Measurements from ENCODE around the gene HDAC7. TPM values are rescaled to one million over a fixed set of nuclear protein-coding genes. Genes with fewer than 3 reads are reported as not detected.

Gene HDAC7
- total RNA-seq, 1 donor from 2014 or later = 92.2 TPM

GRCh38 chr12:47852096-47852571, 32.4 kb upstream of the HDAC7 start:
- H3K9me3 Mint-ChIP-seq (ENCODE audit: unreplicated experiment) = peaks cover 2% of the 10 kb centered on the region
- no peak overlapping the region for H3K4me2 ChIP-seq (ENCODE audit: low read length)
- no peak for TF ChIP-seq CTCF (IDR thresholded peaks at IDR 0.05; ENCODE audit: insufficient read depth, low read depth, low read length)
- TF ChIP-seq EZH2 (IDR thresholded peaks at IDR 0.05; ENCODE audit: insufficient read depth, low read length) = no peak
- H3K4me1 Mint-ChIP-seq (ENCODE audit: low read depth, unreplicated experiment) = peaks cover 7% of the 10 kb centered on the region
- no peak for FAIRE-seq
- H3K36me3 Mint-ChIP-seq (ENCODE audit: low read depth, unreplicated experiment) = peaks cover 11% of the 10 kb centered on the region
- H4K20me1 ChIP-seq (ENCODE audit: insufficient read depth, low read length) = no peaks in the 10 kb centered on the region
- no peaks in the 10 kb centered on the region for H3K79me2 ChIP-seq (ENCODE audit: insufficient read depth, low read length)
- H3K9ac ChIP-seq (ENCODE audit: low read length) = no peak overlapping the region
- no peak overlapping the region for H3K27ac ChIP-seq (ENCODE audit: low read depth, low read length)
- no peak overlapping the region for H3K4me3 ChIP-seq (ENCODE audit: insufficient read depth, low read depth, low read length)
- no peak overlapping the region for H3K27ac Mint-ChIP-seq (ENCODE audit: unreplicated experiment)
- H3K4me3 Mint-ChIP-seq (ENCODE audit: unreplicated experiment) = no peak overlapping the region
- DNase-seq (ENCODE audit: low read depth) = no peak
- H3K36me3 ChIP-seq (ENCODE audit: insufficient read depth, low read length) = no peaks in the 10 kb centered on the region
- no peaks in the 10 kb centered on the region for H3K4me1 ChIP-seq (ENCODE audit: insufficient read depth, low read length)
- H2AFZ ChIP-seq (ENCODE audit: low read depth, low read length) = no peak overlapping the region
- no peaks in the 10 kb centered on the region for H3K27me3 ChIP-seq (ENCODE audit: insufficient read depth, low read length)
- H3K9me3 ChIP-seq (ENCODE audit: insufficient read depth, low read depth, low read length) = no peaks in the 10 kb centered on the region
- peaks cover 9% of the 10 kb centered on the region for H3K27me3 Mint-ChIP-seq (ENCODE audit: low read depth, unreplicated experiment)

GRCh38 chr12:47851303-47851952, 31.7 kb upstream of the HDAC7 start:
- no peak overlapping the region for H3K27ac ChIP-seq (ENCODE audit: low read depth, low read length)
- no peaks in the 10 kb centered on the region for H4K20me1 ChIP-seq (ENCODE audit: insufficient read depth, low read length)
- H3K9ac ChIP-seq (ENCODE audit: low read length) = no peak overlapping the region
- H3K4me2 ChIP-seq (ENCODE audit: low read length) = no peak overlapping the region
- H3K4me3 Mint-ChIP-seq (ENCODE audit: unreplicated experiment) = no peak overlapping the region
- peaks cover 16% of the 10 kb centered on the region for H3K27me3 Mint-ChIP-seq (ENCODE audit: low read depth, unreplicated experiment)
- no peaks in the 10 kb centered on the region for H3K4me1 ChIP-seq (ENCODE audit: insufficient read depth, low read length)
- H3K9me3 Mint-ChIP-seq (ENCODE audit: unreplicated experiment) = peaks cover 2% of the 10 kb centered on the region
- H3K36me3 ChIP-seq (ENCODE audit: insufficient read depth, low read length) = no peaks in the 10 kb centered on the region
- H3K27me3 ChIP-seq (ENCODE audit: insufficient read depth, low read length) = no peaks in the 10 kb centered on the region
- no peaks in the 10 kb centered on the region for H3K9me3 ChIP-seq (ENCODE audit: insufficient read depth, low read depth, low read length)
- no peak overlapping the region for H3K27ac Mint-ChIP-seq (ENCODE audit: unreplicated experiment)
- FAIRE-seq (no peak), DNase-seq (ENCODE audit: low read depth) (no peak)
- TF ChIP-seq CTCF (IDR thresholded peaks at IDR 0.05; ENCODE audit: insufficient read depth, low read depth, low read length) = no peak
- no peak overlapping the region for H2AFZ ChIP-seq (ENCODE audit: low read depth, low read length)
- H3K4me3 ChIP-seq (ENCODE audit: insufficient read depth, low read depth, low read length) = no peak overlapping the region
- H3K4me1 Mint-ChIP-seq (ENCODE audit: low read depth, unreplicated experiment) = peaks cover 7% of the 10 kb centered on the region
- no peaks in the 10 kb centered on the region for H3K79me2 ChIP-seq (ENCODE audit: insufficient read depth, low read length)
- peaks cover 17% of the 10 kb centered on the region for H3K36me3 Mint-ChIP-seq (ENCODE audit: low read depth, unreplicated experiment)

Measured in astrocyte (in vitro differentiated cells and primary cell).